ENCODE results near the gene STOX2.

STOX2 gene

GRCh38 chr4:183888564-183888963 lies 16.5 kb upstream of the STOX2 start:
- no peak for DNase-seq

- DNase-seq: no peak
Measured at GRCh38 chr4:183889190-183889589, 15.9 kb upstream of the STOX2 start.

DNA sequence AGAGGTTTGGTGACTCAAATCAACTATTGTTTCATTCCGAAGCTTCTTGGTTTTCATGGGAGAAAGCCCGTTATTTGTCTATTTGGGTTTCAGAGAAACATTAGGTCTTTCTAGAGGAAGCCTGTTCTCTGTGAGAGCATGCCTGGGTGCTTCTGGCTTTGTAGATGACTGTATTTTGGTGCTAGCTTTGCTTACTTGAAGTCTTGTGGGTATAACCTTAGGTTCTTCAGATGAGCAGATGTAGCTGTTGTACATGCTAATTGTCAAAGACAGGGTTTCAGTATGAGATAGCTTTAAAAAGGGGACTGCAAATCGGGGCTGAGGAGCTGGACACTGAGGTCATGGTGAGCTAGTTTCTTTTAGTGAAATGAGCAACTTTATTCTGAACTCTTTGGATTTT lies 7.9 kb upstream of the STOX2 start:
- DNase-seq: no peak

DNA sequence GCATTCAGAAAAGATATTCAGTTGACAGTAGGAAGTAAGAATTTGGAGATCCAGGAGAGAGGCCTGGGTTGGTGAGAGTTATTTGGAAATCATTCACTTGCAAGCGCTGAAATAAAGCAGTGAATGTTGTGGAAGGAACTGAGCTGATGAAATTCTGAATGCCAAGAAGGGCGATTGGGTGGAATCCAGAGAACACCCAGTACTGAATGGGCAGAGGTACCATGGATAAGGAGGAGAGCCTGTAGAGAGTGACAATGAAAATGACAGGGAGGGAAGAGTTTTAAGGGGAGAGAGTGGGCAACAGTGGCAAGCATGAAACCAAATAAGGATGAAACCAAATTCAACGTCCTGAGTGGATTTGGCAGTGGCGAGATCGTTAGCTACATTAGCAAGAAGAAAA lies 6.7 kb upstream of the STOX2 start:
- DNase-seq: no peak

GRCh38 chr4:183903021-183903760 lies 1.9 kb upstream of the STOX2 start:
- DNase-seq: peak in 16 of 56 donors; percentile 1 to 52 (median 22)

DNA sequence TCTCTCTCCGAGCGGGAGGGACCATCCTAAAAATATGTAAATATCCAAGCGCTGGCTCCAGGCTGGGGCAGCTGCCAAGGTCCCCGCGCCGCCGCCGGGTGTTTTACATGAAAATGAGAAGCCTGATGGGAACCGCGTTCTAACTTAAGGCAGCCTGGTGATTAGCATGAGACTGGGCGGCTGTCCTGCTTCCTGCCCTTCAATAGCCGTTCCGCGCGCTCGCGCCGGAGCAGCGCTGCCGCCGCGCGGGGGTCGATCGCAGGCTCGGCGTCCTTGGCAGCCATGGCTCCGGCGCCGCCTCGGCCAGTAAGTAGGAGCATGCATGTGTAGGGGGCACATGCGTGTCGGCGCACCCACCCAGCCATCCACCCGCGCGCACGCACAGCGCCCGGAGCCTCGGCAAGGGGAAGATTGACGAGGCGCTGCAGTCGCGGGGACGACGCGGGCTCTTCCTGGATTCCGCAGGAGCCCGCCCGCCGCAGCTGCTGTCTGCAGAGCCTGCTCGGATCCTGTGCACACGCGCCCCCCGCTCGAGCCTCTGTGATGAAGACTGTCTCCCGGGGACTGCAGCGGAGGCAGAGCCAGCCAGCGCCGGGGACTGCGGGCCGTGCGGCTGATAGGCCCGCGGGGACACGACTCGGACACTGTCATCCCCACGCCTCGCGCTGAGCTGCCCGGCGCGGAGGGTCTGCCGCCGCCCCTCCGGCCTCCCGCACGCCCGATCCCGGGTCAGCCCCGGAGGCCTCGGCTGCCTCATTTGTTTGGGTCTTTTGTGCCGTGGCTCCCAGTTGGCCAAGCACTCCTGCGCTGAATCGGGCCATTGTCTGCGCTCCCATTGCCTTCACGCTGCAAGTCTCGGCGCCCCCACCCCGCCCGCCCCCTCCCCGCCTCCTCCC lies 734 bp downstream of the STOX2 start:
- DNase-seq: peak; percentile 16 to 86 (median 67)

GRCh38 chr4:183906489-183906738 lies 1.3 kb downstream of the STOX2 start:
- DNase-seq: peak in 7 of 56 donors; percentile 37 to 69 (median 51)

DNA sequence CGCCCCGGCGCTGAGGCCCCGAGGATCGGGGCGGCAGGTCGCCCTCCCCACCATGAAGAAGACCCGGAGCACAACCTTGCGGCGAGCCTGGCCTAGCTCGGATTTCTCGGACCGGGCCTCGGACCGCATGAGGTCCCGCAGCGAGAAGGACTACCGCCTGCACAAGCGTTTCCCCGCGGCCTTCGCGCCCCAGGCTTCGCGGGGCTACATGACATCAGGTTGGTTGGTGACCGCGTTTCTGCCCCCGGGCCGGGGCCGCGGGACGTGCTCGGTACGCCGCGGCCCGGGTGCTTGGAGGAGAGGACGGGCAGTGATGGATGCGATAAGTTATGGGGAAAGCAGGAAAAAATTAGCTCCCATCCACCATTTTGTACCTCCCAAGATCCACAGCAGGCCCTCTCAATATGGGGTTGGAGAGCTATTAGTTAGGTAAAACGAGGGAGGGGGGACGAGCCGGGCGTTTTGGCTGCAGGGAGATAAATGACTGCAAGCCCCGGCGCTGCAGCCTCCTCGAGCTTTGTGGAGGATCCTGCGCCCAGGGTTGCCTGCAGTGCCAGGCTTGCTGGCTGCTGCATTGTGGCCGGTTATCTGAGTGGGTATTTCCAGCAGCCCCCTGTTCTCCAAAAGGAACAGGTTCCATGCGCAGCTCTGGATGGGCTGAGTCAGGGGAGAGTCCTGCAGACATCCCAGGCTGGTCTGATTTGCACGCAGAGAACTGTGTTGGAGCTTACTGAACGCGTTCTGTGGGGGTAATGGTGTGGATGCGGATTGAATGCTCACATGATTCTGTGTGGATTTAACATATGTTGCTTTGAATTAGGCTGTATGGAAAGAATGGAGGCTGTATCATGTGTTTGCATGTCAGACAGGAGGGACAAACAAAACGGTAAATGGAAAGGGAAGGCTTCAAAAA lies 1.9 kb downstream of the STOX2 start:
- DNase-seq: peak in 44 of 56 donors; percentile 5 to 73 (median 41)

- no peak for DNase-seq
Measured at GRCh38 chr4:183907871-183908683, 3.0 kb downstream of the STOX2 start.

- DNase-seq: no peak
Measured at GRCh38 chr4:183909187-183909586, 4.1 kb downstream of the STOX2 start.

DNA sequence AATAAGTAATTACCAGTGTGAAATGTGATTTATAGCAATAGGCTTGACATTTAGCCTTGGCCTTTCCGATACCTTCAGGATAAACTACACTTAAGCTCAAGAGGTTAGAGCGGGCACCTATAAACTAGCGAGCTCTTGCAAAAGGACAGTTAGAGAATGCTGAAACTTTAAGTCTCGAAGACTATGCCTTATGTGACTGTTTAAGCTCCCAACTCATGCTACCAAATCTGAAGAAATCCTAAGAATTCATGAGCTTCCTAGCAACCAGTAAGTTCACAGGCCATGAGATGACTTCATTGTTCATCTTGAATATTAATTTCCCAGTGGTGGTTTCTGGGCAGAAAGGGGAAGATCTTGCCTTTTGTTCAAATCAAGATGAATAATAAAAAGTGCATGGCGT lies 4.7 kb downstream of the STOX2 start:
- DNase-seq: no peak

- DNase-seq: no peak
Measured at GRCh38 chr4:183912585-183912984, 7.5 kb downstream of the STOX2 start.

GRCh38 chr4:183915976-183916375 lies 10.9 kb downstream of the STOX2 start:
- no peak for DNase-seq

DNA sequence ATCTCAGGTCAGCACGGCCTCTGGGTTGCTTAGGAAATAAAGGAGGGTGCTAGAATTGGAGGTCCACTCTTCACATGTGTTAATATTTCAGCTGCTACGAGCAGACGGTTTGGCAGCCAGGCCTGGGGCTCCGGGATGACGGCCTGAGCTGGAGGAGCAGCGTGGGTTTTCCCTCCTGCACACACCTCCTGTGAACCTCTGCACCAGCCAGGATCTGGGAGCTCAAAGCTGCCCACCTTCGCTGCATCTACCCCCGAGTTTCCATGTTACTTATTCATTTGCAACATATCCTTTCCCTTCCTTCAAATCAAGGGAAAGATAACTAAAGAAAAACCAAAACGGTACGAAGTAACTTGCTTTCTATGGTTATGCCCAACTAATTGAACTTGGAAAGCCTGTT lies 13.6 kb downstream of the STOX2 start:
- DNase-seq: no peak

DNA sequence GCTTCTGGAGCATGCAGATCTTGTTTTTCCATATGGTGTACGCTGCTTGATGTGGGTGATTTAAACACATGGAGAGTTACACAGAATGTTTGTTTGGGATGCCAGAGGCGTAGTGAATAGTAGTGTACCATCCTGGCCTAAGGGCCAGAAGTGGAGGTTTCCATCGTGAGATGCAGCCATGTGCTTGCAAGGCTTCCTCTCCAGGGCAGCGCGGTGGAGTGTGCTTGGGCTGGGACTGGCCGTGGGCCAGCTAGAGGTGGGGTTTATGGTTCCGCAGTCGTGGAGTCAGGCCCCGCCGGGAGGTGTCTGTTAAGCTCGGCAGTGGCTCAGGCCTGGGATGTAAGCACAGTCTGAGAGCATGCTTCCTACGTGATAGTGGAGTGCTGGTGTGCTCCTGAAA lies 14.0 kb downstream of the STOX2 start:
- DNase-seq: no peak

GRCh38 chr4:183920512-183920911 lies 15.4 kb downstream of the STOX2 start:
- DNase-seq: no peak

GRCh38 chr4:183921335-183921734 lies 16.2 kb downstream of the STOX2 start:
- DNase-seq: no peak

- no peak for DNase-seq
Measured at GRCh38 chr4:183924362-183925044, 19.4 kb downstream of the STOX2 start.

DNA sequence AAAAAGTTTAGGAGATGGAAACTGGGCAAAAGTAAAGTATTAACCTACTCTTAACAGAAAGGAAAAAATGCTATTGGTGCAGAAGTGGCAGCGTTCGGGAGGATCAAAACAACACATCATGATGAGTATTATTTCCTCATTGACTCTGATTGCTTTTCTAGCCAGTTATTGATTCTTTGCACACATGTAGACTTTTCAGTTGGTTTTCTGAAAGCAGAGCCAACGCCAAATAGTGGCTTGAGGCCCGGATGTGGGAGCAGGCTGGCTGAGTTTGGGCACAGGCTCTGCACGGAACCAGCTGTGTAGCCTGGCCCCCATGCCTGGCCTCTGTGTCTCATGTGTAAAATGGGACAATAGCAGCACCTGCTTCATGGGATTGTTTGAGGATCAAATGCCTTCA lies 21.8 kb downstream of the STOX2 start:
- DNase-seq: no peak

GRCh38 chr4:183932576-183932975 lies 27.5 kb downstream of the STOX2 start:
- peak in 2 of 56 donors; percentile 14 to 18 for DNase-seq

All from amygdala (tissue), 56 donors.